RKO (cell line): Measurements from ENCODE around the gene MMP25.
"Not testable (repeated sequence)": the region's sequence is repeated elsewhere in the genome, so short reads cannot be mapped to it uniquely, and the experiment has no call there.

Source experiments
- DNase-seq: peaks from one replicate; pipeline ENCODE4 v3.0.0-alpha.2; 2016; ENCODE audit warnings: low spot score

MMP25 gene

GRCh38 chr16:3029491-3030221 is 16.7 kb upstream of the MMP25 start:
- no peak for DNase-seq

GRCh38 chr16:3030222-3031212 is 15.8 kb upstream of the MMP25 start:
- DNase-seq: no peak

GRCh38 chr16:3032624-3033023 is 13.7 kb upstream of the MMP25 start:
- DNase-seq: no peak

GRCh38 chr16:3035289-3035971 is 10.9 kb upstream of the MMP25 start:
- no peak for DNase-seq

- DNase-seq: no peak
Measured at GRCh38 chr16:3035972-3036725, 10.2 kb upstream of the MMP25 start.

- no peak for DNase-seq
Measured at GRCh38 chr16:3036726-3037315, 9.5 kb upstream of the MMP25 start, which contains the start of gene BICDL2. BICDL2 (minus strand) TSS chr16:3036944; CDS start chr16:3035496, 1,448 bp downstream.

GRCh38 chr16:3038256-3038655 is 8.1 kb upstream of the MMP25 start:
- DNase-seq: no peak

- no peak for DNase-seq
Measured at GRCh38 chr16:3038896-3039295, 7.5 kb upstream of the MMP25 start.

- no peak for DNase-seq
Measured at GRCh38 chr16:3042376-3042775, 4.0 kb upstream of the MMP25 start.

- no peak for DNase-seq
Measured at GRCh38 chr16:3044708-3045107, 1.7 kb upstream of the MMP25 start.

- DNase-seq: no peak
Measured at GRCh38 chr16:3046641-3047386, 453 bp downstream of the MMP25 start.

- DNase-seq: no peak
Measured at GRCh38 chr16:3047387-3047720, 993 bp downstream of the MMP25 start.

- no peak for DNase-seq
Measured at GRCh38 chr16:3049921-3050481, 3.6 kb downstream of the MMP25 start.

GRCh38 chr16:3050487-3050886 is 4.1 kb downstream of the MMP25 start:
- no peak for DNase-seq

- DNase-seq: no peak
Measured at GRCh38 chr16:3051009-3051408, 4.6 kb downstream of the MMP25 start.

- DNase-seq: no peak
Measured at GRCh38 chr16:3051494-3051893, 5.1 kb downstream of the MMP25 start.

- not testable (repeated sequence) for DNase-seq
Measured at GRCh38 chr16:3052571-3053329, 6.4 kb downstream of the MMP25 start.

- not testable (repeated sequence) for DNase-seq
Measured at GRCh38 chr16:3053330-3053710, 7.0 kb downstream of the MMP25 start.

- no peak for DNase-seq
Measured at GRCh38 chr16:3054965-3055733, 8.8 kb downstream of the MMP25 start.
